Measurements from ENCODE around the gene TMOD4.
"Not testable (repeated sequence)": the region's sequence is repeated elsewhere in the genome, so short reads cannot be mapped to it uniquely, and the experiment has no call there.

TMOD4 gene

GRCh38 chr1:151175863-151176262 is at the start of gene TMOD4:
TMOD4 (minus strand) TSS chr1:151175981; CDS start chr1:151174875, 1,106 bp downstream.
- DNase-seq: no peak

GRCh38 chr1:151222130-151222529 is 46.3 kb upstream of the TMOD4 start:
- no peak for DNase-seq

GRCh38 chr1:151221616-151222015 is 45.8 kb upstream of the TMOD4 start:
- no peak for DNase-seq

DNA sequence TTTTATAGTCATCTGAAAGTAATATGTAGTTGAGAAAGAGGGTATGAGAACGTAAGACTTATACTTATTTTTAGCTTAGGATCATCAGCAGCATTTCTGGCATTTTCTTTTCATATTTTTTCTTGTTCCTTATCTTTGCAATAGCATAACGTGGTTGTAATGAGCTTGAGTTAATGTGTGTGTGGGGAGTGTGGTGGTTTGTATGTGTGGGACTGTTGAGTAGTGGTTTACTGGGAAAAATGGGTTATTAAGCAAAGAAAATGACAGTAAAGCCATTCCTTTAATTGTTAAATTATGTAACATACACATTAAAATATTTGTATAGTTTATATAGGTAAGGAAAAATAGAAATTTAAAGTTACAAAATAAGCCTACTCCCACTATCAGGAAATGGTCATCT is 37.8 kb upstream of the TMOD4 start:
- DNase-seq: no peak

GRCh38 chr1:151211972-151212705 is 36.4 kb upstream of the TMOD4 start:
- no peak for DNase-seq

- DNase-seq: no peak
These were observed 35.0 kb upstream of the TMOD4 start for GRCh38 chr1:151210830-151211229.

- DNase-seq: not testable (repeated sequence)
These were observed 29.7 kb upstream of the TMOD4 start for GRCh38 chr1:151205381-151205965.

- no peak for DNase-seq
These were observed 24.2 kb upstream of the TMOD4 start for GRCh38 chr1:151199873-151200581.

DNA sequence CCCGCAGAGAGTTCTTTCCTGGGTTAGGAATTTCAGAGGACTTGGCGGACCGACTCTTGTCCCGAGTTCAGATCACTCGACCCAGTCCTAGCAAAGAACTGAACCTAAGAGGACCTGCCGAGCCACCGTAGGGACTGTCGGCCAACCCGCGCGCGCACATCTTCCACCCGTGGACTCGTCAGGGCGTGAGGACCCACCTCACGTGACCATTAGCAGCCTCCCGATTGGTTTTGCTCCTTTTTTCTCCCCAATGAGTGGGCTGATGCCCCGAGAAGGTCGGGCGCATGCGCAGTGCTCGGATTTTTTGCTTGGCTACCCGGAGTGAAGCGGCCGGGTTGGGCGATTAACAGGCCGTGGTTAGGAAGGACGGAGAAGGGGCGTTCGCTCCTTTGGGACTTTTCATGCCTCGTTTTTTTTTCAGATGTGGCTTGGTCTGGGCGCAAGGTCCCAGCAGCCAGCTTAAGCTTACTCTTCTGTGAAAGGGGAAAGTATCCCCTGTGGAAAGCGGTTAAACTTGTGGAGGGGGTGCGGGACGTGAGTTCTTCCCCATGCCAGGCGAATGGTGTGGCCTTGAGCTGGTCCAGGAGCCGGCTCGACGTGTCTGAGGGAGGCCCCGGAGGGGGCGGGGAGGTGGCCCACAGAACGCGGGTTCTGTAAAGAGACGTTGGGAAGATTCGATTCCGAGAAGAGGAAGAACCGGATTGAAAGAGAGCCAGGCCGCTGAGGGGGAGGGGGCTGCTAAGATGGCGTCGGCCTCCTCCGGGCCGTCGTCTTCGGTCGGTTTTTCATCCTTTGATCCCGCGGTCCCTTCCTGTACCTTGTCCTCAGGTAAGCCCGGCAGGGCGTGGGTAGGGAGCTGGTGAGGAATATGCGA is 22.7 kb upstream of the TMOD4 start, which contains the start of gene PIP5K1A:
PIP5K1A (plus strand) TSS at position 299 of the 874 bp plus-strand sequence; CDS start at position 744, 445 bp downstream.
- peak; percentile 90 for DNase-seq

- peak; percentile 77 for DNase-seq
These were observed 22.1 kb upstream of the TMOD4 start for GRCh38 chr1:151197863-151198253.

- DNase-seq: peak; percentile 83
These were observed 20.6 kb upstream of the TMOD4 start for GRCh38 chr1:151196292-151196800.

- not testable (repeated sequence) for DNase-seq
These were observed 19.3 kb upstream of the TMOD4 start for GRCh38 chr1:151194894-151195594.

DNA sequence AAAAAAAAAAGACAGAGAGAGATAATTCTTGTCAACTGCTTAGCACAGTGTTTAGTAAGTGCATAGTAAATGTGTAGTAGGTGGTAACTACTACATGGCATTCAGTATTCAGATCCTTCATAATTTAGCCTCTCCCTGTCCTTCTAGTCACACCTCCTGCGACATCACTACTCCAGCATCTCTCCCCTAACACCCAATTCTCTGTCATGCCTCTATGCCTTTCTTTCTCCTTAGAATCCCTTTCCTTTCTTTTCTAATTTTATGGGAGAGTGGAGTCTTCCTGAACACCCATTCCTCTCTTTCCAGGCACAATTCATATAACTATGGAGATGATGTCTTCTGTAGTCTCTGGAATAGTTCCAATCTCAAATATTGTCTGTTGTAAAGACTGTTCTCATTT is 18.1 kb upstream of the TMOD4 start:
- no peak for DNase-seq

GRCh38 chr1:151193304-151193703 is 17.5 kb upstream of the TMOD4 start:
- no peak for DNase-seq

GRCh38 chr1:151192047-151192446 is 16.3 kb upstream of the TMOD4 start:
- no peak for DNase-seq

DNA sequence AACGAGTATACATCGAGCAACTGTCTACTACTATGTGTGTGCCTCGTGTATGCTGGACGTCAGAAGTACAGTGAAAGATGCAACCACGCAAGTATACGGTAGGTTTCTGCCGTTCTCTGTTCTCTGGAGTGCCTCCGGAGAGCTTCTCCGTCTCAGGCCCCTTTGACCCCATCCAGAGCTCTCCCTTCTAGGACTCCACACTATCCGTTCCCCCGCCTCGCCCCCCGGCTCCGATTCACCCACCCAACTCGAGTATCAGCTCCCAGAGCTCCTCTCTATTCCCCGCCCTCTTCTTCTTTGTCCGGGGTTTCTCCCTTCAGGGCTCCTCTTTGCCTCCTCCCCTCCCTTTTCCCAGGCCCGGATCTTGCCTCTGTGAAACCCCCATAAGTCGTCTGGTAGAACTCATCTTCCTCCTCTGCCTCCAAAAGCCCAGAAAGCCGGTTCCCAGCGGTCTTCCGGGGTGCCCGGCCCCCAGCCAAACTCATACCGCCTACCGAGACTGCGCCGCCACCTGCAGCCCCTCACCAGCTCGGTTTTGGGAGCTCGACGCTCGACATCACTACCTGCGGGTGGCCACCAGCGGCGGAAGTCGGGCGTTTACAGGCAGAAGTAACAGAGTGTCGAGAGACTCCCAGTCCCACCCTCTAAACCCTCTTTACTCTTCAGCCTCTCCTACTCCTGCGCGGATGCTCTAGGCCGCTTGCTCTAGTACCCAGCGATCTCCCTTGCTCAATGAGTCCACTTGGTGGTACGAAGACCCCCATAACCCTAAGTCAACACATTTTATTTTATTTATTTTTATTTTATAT is 14.1 kb upstream of the TMOD4 start, which contains the start of gene VPS72:
VPS72 (minus strand) TSS at position 561 of the 809 bp plus-strand sequence; CDS start at position 485, 76 bp downstream.
- peak; percentile 94 for DNase-seq

DNA sequence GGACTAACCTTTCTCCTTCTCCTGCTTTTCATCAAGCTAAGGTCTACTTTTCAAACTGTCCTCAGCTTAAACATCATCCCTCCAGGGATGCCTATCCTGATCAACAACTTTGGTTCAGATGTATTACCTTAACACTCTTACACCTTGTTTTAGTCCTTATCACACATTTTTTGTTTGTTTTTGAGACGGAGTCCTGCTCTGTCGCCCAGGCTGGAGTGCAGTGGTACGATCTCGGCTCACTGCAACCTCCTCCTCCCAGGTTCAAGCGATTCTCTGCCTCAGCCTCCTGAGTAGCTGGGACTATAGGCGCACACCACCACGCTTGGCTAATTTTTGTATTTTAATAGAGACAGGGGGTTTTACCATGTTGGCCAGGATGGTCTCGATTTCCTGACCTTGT is 12.9 kb upstream of the TMOD4 start:
- not testable (repeated sequence) for DNase-seq

DNA sequence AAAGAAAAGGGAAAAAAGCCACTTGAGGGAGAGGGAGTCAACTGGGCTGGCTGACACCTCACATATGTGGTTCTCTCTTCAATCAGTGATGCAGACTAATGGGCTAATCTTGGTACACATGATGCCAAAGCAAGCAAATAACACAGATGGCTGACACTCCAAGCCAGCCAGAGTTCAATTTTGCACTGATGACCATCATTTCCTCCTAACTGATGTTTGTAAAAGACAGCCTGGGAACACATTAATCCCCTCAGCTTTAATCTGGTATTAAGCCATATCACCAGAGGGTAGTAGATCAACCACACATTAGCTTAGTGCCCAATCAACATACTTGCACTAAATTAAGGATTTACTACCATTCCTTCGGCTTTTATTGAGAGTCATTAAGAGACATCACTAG is 11.4 kb upstream of the TMOD4 start:
- no peak for DNase-seq

GRCh38 chr1:151184211-151184610 is 8.4 kb upstream of the TMOD4 start:
- no peak for DNase-seq

GRCh38 chr1:151176514-151177045 is 799 bp upstream of the TMOD4 start:
- no peak for DNase-seq
